ENCODE results near the gene ABCD3.
"Not testable (repeated sequence)": the region's sequence is repeated elsewhere in the genome, so short reads cannot be mapped to it uniquely, and the experiment has no call there.

ABCD3 gene

DNA sequence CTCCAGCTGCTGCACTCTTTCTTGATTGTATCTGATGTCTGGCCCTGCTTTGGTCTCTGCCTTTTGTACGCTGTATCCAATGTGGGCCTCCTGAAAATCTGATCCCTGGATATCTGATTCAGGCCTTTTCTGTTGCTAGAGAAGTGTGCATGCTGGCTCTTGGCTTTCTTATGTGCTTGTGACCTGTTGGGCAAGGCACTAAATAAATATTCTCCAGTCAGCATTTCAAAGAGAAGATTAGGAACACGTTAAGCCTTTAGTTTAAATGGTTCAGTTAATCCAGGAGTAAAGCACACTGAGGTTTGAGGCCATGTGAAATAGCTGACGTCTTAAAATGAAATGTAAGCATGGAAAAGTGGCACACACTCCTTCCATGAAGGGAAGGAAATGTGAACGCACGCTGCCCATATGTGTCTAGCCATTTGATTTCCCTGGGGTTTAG, 132.6 kb downstream of the ABCD3 start:
- no peak for DNase-seq (ENCODE audit: low read depth)

DNA sequence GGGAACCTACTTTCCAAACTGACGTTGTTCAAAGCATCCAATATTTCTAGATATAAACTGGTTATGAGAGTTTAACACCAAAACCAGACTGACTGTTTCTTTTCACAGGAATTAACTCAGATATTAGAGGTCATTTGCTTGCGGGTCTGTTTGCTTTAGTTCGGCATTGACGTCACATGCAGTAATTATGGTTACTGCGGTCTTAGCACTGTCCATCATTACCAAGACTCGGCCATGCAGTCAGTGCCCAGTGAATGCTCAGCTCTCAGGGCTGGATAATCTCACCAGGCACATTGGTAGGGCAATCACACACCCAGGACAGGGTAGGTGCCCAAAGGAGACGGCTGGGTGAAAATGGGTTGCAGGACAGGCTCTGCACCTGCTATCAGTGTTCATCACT, 133.3 kb downstream of the ABCD3 start:
- no peak for DNase-seq (ENCODE audit: low read depth)

DNA sequence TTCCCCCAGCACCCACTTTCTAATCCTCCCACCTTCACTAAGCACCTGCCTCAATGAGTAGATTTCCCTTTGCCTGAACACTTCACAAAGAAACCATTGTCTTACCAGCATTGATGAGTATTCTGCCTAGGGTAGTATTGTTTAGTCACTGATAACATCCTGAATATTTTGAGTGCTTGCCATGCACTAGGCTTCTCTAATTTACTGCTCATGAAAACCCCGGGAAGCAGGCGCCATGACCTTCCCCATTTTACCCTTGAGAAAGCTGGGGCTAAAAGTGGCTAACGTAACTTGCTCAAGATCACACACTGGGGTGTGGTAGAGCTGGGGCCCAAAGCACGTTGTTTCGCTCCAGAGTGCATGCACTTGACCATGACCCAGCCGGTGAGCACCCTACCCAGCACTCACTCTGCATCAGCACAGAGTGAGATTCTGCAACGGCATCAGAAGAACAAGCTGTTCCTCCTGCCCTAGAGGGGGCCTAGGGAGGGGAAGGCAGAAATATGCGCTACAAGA, 133.9 kb downstream of the ABCD3 start:
- no peak for DNase-seq (ENCODE audit: low read depth)

DNA sequence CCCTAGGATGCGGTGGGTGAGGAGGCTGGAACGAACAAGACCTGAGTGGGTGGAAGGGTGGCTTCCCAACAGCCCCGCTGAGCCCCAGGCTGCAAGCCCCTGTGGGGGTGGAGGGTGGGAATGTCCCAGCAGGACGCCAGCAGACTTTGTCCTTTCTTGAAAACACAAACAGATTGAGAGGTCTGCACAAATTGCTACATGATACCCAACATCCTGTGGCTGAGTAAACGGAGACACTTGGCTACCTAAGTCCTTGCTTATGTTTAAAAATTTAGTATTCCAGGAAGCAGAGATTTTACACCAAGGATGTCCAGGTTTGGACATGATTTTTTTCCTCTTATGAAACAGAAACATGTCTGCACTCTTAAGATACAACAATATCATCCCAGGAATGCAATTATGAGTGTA, 135.1 kb downstream of the ABCD3 start:
- DNase-seq (ENCODE audit: low read depth), result no peak

DNA sequence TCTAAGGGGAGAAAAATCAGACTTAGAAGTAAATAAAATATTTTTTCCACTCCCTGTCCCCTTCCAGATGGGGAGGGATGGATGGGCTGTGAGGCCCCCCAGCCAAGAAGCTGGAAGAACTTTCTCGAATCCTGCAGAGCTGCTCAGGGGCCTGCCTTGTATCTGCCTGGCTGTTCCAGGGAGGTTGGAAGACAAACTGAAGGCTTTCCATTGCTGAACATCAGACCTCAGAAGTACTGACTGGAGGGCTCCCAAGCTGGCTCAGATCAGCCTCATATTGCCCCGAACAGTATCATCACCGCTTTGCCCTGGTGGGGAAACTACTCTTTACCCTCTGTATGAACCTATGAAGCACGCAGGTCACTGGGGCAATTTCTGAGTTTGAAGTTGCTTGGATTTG, 135.7 kb downstream of the ABCD3 start:
- no peak for DNase-seq (ENCODE audit: low read depth)

DNA sequence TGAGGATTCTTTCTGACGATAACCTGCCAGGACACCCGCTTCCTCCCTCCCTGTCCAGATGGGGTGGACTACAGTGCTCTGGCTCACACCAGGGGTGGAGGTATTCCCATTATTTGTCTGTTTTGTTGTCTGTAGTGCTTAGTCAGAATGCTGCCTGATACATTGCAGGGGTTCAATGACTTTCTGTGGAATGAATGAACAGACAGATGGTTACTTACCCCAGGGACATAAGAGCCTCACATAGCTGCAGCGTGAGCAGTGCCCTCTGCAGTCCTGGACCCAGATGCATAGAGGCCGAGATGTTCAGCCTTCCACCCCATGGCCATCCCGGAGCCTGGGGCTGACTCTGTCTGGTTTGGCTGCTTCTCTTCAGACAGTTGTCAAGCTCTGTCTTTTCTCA, 136.4 kb downstream of the ABCD3 start:
- DNase-seq (ENCODE audit: low read depth), result no peak

DNA sequence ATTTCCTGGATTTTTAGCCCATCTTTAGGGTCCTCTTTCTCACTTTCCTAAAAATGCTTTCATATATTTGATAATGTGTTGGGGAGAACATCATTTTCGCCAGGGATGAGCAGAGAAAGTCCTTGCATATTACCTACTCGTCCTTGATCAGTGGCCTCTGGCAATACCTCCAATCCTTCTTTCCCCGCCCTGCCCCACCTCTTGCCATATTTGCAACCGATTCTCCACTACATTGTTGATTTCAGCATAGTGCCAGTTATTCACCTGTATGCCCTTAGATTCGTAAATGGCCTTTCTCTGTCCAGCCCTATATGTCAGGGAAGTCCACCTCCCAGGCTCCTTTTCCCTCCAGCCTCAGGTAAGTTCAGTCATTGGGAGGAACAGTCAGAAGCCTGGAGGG, 136.9 kb downstream of the ABCD3 start:
- DNase-seq (ENCODE audit: low read depth), result no peak

DNA sequence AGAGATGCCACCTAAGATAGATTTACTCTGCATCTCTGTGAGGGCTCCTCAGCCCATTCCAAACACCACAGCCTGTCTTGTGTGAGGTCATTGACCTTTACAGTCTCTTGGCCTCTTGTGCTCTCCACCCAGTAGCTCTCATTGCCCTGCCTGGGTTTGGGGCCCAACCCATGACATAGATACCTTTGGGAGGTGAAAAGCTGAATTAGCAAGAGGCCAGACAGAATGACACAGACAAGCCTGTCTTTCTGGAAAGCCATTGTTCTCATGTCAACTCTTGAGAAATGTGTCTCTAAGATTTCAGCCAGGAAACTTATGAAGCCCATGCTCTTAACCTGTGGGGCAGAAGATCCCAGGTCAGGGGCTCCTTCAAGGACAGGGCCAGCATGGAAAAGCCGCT, 141.7 kb downstream of the ABCD3 start:
- no peak for DNase-seq (ENCODE audit: low read depth)

DNA sequence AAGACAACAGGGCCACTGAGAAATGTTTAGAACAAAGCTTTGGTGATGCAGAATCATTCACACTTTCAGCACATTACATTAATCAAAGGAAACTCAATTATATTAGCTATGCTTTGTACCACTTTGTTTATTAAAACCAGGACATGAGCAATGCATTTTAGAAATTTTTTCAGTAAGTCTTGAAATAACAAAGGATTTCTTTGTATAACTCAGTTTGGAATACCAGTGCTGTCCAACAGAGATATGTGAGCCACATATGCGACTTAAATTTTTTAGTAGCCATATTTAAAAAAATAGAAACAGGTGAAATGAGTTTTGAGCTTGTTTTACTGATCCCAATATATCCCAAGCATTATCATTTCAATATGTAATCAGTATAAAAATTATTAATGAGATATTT, 142.1 kb downstream of the ABCD3 start:
- no peak for DNase-seq (ENCODE audit: low read depth)

DNA sequence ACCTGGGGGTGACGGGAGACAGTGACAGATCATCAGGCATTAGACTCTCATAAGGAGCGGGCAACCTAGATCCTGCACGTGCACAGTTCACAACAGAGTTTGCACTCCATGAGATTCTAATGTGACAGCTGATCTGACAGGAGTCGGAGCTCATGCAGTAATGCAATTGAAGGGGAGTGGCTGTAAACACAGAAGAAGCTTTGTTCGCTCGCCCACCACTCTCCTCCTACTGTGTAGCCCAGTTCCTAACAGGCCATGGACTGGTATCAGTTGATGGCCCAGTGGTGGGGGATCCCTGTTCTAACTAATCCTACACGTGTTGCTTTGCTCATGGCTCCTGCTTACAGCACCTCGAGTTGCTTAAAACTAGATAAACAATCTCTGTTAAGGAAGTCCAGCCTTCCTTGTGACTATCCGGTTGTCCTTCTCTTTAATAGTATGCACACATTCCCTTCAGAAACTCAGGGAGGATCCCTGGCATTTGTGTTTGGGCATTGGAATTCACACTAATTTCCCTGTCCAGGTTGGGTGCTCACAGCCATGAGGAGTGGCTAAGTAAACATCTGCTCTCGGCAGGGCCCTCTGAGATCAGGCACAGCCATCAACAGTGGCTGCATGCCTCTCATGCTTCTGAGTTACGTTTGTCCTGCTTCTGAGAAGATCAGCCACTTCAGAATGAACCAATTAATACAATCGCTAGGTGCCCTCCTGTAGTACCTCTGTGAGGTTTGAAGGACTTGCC, 144.5 kb downstream of the ABCD3 start:
- no peak for DNase-seq (ENCODE audit: low read depth)

DNA sequence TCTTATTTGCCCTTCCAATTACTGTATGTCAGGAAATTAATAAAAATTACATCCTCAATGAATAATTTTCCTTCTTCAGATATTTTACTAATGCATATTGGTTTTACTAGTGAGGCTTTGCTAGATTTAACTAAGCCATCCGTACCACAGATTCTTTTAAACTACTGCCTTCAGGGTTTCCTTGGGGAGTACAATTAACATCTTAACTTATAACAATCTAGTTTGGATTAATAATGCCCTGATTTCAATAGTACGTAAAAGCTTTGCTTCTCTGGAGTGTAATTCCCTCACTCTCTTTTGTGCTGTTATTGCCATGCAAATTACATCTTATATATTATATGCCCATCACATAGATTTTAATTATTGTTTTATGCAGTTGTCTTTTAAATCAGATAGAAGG, 147.7 kb downstream of the ABCD3 start:
- DNase-seq (ENCODE audit: low read depth), result no peak

DNA sequence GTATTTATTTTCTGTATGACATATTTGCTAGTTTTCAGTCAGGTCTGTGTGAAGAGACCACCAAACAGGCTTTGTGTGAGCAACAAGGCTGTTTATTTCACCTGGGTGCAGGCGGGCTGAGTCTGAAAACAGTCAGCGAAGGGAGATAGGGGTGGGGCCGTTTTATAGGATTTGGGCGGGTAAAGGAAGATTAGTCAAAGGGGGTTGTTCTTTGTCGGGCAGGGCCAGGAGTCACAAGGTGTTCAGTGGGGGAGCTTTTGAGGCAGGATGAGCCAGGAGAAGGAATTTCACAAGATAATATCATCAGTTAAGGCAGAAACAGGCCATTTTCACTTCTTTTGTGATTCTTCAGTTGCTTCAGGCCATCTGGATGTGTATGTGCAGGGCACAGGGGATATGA, 148.2 kb downstream of the ABCD3 start:
- DNase-seq (ENCODE audit: low read depth), result not testable (repeated sequence)

DNA sequence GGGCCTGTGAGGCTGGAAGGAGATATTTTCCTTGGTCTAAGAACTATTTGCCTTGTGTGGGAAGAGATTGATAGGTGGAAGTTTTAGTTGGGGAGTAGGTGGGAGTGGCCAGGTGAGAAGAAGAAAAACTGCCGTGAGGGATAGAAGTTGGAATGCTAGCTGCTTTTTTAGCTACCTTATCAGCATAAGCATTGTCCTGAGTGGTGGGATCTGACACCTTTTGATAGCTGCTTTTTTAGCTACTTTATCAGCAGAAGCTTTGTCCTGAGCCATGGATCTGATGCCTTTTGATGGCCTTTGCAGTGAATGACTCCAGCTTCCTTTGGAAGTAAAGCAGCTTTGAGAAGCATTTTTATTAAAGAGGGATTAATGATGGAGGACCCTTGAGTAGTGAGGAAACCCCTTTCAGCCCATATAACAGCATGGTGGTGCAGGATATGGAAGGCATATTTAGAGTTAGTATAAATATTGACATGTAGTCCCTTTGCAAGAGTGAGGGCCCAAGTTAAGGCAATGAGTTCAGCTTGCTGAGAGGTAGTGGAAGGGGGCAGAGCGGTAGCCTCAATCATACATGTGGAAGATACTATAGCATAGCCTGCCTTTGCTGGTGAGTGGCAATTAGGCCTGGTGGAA, 149.9 kb downstream of the ABCD3 start:
- not testable (repeated sequence) for DNase-seq (ENCODE audit: low read depth)

All from activated T-helper 1 cell treated with Interleukin-2 at 50 U/mL for 16 hours (primary cell).